ENCODE measurements around the gene FANCC.

- no peak for TF ChIP-seq CTCF (conservative IDR thresholded peaks at IDR 0.05)
- no peak for TF ChIP-seq EZH2 (IDR thresholded peaks at IDR 0.05; ENCODE audit: low read depth)
Measured at GRCh38 chr9:95242613-95243012, 74.9 kb downstream of the FANCC start.
